ENCODE measurements around the gene KLF12. TPM values are rescaled to one million over a fixed set of nuclear protein-coding genes. Genes with fewer than 3 reads are reported as not detected.

Gene KLF12
- total RNA-seq, 4 donors from 2014 or later: 7.8 to 20.3 (median 14.1) TPM

GRCh38 chr13:74132776-74133656, 1.2 kb downstream of the KLF12 start:
- no peak for DNase-seq (ENCODE audit: low spot score in 2 of 2)
- Histone ChIP-seq H3K4me3 (peak overlapping the region; percentile 62 to 89 (median 81)), H3K36me3 (no peaks in the 10 kb centered on the region), H3K27me3 (no peaks in the 10 kb centered on the region), H3K27ac (peak overlapping the region; percentile 87 to 98 (median 97)), H3K9me3 (no peaks in the 10 kb centered on the region), H3K4me1 (peaks cover 0 to 48% (median 23%) of the 10 kb centered on the region in 4 donors)
- TF ChIP-seq POLR2A (IDR thresholded peaks at IDR 0.05) (no peak), EP300 (IDR thresholded peaks at IDR 0.05) (no peak), CTCF (IDR thresholded peaks at IDR 0.05) (no peak)
- 0 to 1% methylated on average over 33 to 34 of the region's 34 CpGs for WGBS, 2 donors

GRCh38 chr13:74132152-74132775, 1.9 kb downstream of the KLF12 start:
- Histone ChIP-seq H3K4me1 (peaks cover 0 to 55% (median 23%) of the 10 kb centered on the region in 4 donors), H3K36me3 (no peaks in the 10 kb centered on the region), H3K27ac (peak overlapping the region; percentile 87 to 98 (median 97)), H3K9me3 (no peaks in the 10 kb centered on the region), H3K4me3 (peak overlapping the region; percentile 62 to 89 (median 81)), H3K27me3 (no peaks in the 10 kb centered on the region)
- TF ChIP-seq POLR2A (IDR thresholded peaks at IDR 0.05): no peak
- no peak for TF ChIP-seq EP300 (IDR thresholded peaks at IDR 0.05)
- TF ChIP-seq CTCF (IDR thresholded peaks at IDR 0.05): no peak
- WGBS, 2 donors: 10 to 20% methylated on average over 17 of the region's 17 CpGs
- DNase-seq (ENCODE audit: low spot score in 2 of 2): no peak

- Histone ChIP-seq H3K27ac (peak overlapping the region in 3 of 4 donors; percentile 87 to 98 (median 98)), H3K4me3 (no peak overlapping the region), H3K36me3 (no peaks in the 10 kb centered on the region), H3K4me1 (peaks cover 0 to 49% (median 23%) of the 10 kb centered on the region in 4 donors), H3K27me3 (no peaks in the 10 kb centered on the region), H3K9me3 (no peaks in the 10 kb centered on the region)
- 24 to 29% methylated on average over 3 of the region's 3 CpGs for WGBS, 2 donors
- TF ChIP-seq EP300 (IDR thresholded peaks at IDR 0.05): no peak
- no peak for TF ChIP-seq POLR2A (IDR thresholded peaks at IDR 0.05)
- TF ChIP-seq CTCF (IDR thresholded peaks at IDR 0.05): no peak
- no peak for DNase-seq (ENCODE audit: low spot score in 2 of 2)
These were observed 3.0 kb downstream of the KLF12 start for GRCh38 chr13:74131227-74131626.

- peak overlapping the region in 3 of 4 donors; percentile 10 to 68 (median 47) for H3K27ac ChIP-seq
- no peak for DNase-seq (ENCODE audit: low spot score in 2 of 2)
- no peak overlapping the region for H3K4me3 ChIP-seq
- no peaks in the 10 kb centered on the region for H3K27me3 ChIP-seq
- WGBS, 2 donors: 40 to 41% methylated on average over 5 of the region's 5 CpGs
- no peaks in the 10 kb centered on the region for H3K36me3 ChIP-seq
- TF ChIP-seq POLR2A (IDR thresholded peaks at IDR 0.05) (no peak), CTCF (IDR thresholded peaks at IDR 0.05) (no peak), EP300 (IDR thresholded peaks at IDR 0.05) (no peak)
- H3K9me3 ChIP-seq: no peaks in the 10 kb centered on the region
- peaks cover 0 to 53% (median 23%) of the 10 kb centered on the region in 4 donors for H3K4me1 ChIP-seq
These were observed 4.6 kb downstream of the KLF12 start for GRCh38 chr13:74129500-74130191.

All from tibial nerve (tissue), 4 donors.